ENCODE results near the gene DGKG.

Gene DGKG

GRCh38 chr3:186361762-186362536 lies at the start of gene DGKG:
Gene DGKG, minus strand, starts transcription at chr3:186362234. Its CDS starts 41,775 bp downstream, at chr3:186320459.
- DNase-seq: peak; percentile 69

- no peak for DNase-seq
These were observed 49.1 kb upstream of the DGKG start for GRCh38 chr3:186411089-186411488.

- DNase-seq: no peak
These were observed 44.9 kb upstream of the DGKG start for GRCh38 chr3:186406669-186407635.

- no peak for DNase-seq
These were observed 39.5 kb upstream of the DGKG start for GRCh38 chr3:186401556-186401955.

GRCh38 chr3:186400662-186401061 lies 38.6 kb upstream of the DGKG start:
- no peak for DNase-seq

- no peak for DNase-seq
These were observed 38.0 kb upstream of the DGKG start for GRCh38 chr3:186400026-186400425.

GRCh38 chr3:186394566-186395217 lies 32.7 kb upstream of the DGKG start:
- no peak for DNase-seq

GRCh38 chr3:186386883-186387560 lies 25.0 kb upstream of the DGKG start:
- DNase-seq: no peak

- no peak for DNase-seq
These were observed 24.0 kb upstream of the DGKG start for GRCh38 chr3:186385856-186386602.

- DNase-seq: no peak
These were observed 21.3 kb upstream of the DGKG start for GRCh38 chr3:186383026-186383993.

GRCh38 chr3:186382217-186382885 lies 20.3 kb upstream of the DGKG start:
- DNase-seq: peak; percentile 9

- DNase-seq: peak; percentile 64
These were observed 19.6 kb upstream of the DGKG start for GRCh38 chr3:186381424-186382216.

GRCh38 chr3:186380622-186381380 lies 18.8 kb upstream of the DGKG start:
- no peak for DNase-seq

GRCh38 chr3:186375443-186375842 lies 13.4 kb upstream of the DGKG start:
- no peak for DNase-seq

- no peak for DNase-seq
These were observed 12.3 kb upstream of the DGKG start for GRCh38 chr3:186374376-186374775.

GRCh38 chr3:186369217-186369616 lies 7.2 kb upstream of the DGKG start:
- no peak for DNase-seq

GRCh38 chr3:186368717-186369116 lies 6.7 kb upstream of the DGKG start:
- DNase-seq: no peak

GRCh38 chr3:186368176-186368575 lies 6.1 kb upstream of the DGKG start:
- no peak for DNase-seq
